Measurements from ENCODE around the gene MATN4.

Gene MATN4

DNA sequence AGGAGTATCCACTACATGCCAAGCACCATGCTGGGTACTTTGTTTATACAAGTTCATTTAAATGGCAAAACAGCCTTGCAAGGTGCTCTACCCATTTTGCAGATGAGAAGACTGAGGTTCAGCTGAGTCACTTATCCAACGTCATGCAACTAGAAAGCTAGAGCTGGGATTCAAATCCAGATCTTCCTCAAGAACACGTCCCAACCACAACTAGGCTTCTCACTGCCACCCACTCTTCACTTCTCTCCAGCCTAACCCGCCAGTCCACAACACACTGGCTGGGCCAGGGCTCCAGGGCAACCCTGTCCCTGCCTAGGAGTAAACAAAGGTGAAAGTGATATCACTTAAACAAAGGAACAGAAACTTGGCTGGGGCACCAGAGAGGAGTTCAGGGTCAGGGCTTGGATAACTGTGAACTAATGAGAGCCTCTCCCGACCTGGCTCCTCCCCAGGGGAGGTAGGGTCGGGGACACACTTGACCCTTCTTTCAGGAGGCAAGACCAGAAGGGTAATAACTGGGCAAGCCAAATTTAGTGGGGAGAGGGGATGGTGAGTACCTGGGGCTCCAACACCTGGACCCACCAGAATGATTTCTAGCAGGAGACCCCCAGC lies 32.2 kb upstream of the MATN4 start:
- peak overlapping the region; percentile 85 for H3K27ac ChIP-seq (ENCODE audit: low read length)
- H3K4me1 ChIP-seq (ENCODE audit: control insufficient read depth, insufficient read depth, low read length), result peaks cover 87% of the 10 kb centered on the region

DNA sequence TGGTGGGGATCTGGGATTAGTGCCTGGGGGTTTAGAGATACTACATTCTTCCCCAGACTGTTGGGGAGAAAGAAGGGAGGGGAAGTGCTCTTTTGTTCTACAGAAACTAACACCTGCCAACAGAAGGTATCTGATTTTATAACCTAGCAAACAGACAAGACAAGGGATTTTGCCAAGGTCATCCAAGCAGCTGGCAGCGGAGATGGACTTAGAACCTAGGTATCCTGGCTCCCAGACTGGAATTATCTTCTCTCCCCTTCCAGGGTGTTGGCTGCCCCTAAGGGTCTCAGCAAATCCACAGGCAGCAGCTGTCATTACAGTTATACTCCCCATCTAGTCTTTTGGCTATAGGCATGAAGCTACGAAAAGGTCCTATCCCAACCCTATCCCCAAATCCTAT lies 31.7 kb upstream of the MATN4 start:
- Histone ChIP-seq H3K4me1 (ENCODE audit: control insufficient read depth, insufficient read depth, low read length) (peaks cover 83% of the 10 kb centered on the region), H3K27ac (ENCODE audit: low read length) (peak overlapping the region; percentile 85), H3K4me3 (ENCODE audit: low read length in 2 of 2) (no peak overlapping the region), H3K9ac (ENCODE audit: low read length in 2 of 2) (peak overlapping the region in 1 of 2 donors; percentile 21), H3K9me3 (ENCODE audit: control insufficient read depth in 2 of 2, low read length in 2 of 2) (no peaks in the 10 kb centered on the region), H3K27me3 (ENCODE audit: control insufficient read depth in 1 of 2, insufficient read depth in 2 of 2, low read length in 2 of 2) (no peaks in the 10 kb centered on the region), H3K36me3 (ENCODE audit: control insufficient read depth in 2 of 2, insufficient read depth in 2 of 2, low read length in 2 of 2) (peaks cover 9 to 19% of the 10 kb centered on the region in 2 donors)

More for the DNA sequence above, 32.2 kb upstream of the MATN4 start:
- no peak overlapping the region for H3K4me3 ChIP-seq (ENCODE audit: low read length in 2 of 2)
- H3K27me3 ChIP-seq (ENCODE audit: control insufficient read depth in 1 of 2, insufficient read depth in 2 of 2, low read length in 2 of 2), result no peaks in the 10 kb centered on the region
- no peaks in the 10 kb centered on the region for H3K9me3 ChIP-seq (ENCODE audit: control insufficient read depth in 2 of 2, low read length in 2 of 2)
- peaks cover 7 to 15% of the 10 kb centered on the region in 2 donors for H3K36me3 ChIP-seq (ENCODE audit: control insufficient read depth in 2 of 2, insufficient read depth in 2 of 2, low read length in 2 of 2)
- H3K9ac ChIP-seq (ENCODE audit: low read length in 2 of 2), result peak overlapping the region in 1 of 2 donors; percentile 21

DNA sequence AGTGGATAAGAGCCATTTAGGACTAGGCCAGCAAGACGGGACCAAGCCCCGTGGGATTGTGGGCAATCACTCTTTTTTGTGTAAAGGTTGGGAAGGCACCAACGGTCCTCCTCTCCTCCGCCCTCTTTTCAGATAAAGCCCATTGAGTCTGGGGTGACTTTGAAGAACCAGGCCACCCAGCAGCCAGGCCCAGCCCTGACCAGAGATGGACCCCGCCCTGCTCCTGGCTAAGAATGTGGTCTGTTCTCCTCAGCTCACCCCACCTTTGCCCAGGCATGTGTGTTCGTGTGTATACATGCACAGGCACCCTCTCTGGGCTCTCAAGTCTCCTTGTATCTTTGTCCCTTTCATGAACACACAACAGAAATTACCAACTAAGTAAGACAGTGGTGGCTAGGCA lies 31.0 kb upstream of the MATN4 start:
- H3K4me1 ChIP-seq (ENCODE audit: control insufficient read depth, insufficient read depth, low read length), result peaks cover 75% of the 10 kb centered on the region
- peak overlapping the region in 1 of 2 donors; percentile 35 for H3K4me3 ChIP-seq (ENCODE audit: low read length in 2 of 2)
- peak overlapping the region in 1 of 2 donors; percentile 66 for H3K9ac ChIP-seq (ENCODE audit: low read length in 2 of 2)
- no peaks in the 10 kb centered on the region for H3K27me3 ChIP-seq (ENCODE audit: control insufficient read depth in 1 of 2, insufficient read depth in 2 of 2, low read length in 2 of 2)
- peak overlapping the region; percentile 85 for H3K27ac ChIP-seq (ENCODE audit: low read length)
- H3K36me3 ChIP-seq (ENCODE audit: control insufficient read depth in 2 of 2, insufficient read depth in 2 of 2, low read length in 2 of 2), result peaks cover 11 to 20% of the 10 kb centered on the region in 2 donors
- no peaks in the 10 kb centered on the region for H3K9me3 ChIP-seq (ENCODE audit: control insufficient read depth in 2 of 2, low read length in 2 of 2)

DNA sequence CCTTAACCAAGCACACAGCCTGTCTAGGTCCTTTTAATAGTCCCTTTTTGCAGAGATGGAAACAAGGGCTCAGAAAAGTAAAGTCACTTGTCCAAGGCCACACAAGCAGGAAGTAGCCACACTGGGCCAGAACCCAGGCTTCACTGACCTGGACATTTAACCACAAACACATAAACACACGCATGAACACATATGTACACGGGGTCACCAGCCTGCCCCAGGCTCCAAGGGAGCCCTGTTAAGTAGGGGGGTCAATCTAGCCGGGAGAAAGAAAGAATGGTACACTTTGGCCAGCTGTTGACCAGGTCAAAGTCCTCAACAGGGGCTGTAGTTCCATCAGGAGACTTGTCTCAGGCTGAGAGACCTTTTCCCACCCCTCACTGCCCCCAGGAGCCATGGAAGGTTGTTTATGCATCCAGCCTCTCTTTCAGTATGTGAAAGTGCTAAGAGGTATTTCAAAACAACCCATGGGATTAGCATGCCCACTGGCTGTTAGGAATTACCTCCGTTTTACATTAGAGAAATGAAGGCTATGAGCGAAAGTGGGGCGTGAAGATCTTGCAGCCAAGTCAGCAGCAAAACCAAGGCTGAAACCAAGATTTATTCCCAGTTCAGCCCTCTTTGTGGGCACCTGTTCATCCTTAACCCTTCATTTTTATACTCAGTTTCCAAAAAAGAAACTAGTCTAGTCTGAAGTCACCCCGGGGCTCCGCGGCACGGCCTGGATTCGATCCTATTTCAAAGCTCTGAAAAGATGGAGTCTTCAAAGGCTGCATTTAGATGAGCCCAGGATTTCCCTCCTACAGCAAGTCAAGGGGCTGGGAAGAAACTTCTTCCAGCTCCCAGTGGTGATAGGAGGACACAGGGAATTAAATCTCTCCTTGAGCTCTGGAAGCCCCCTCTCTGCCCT lies 30.3 kb upstream of the MATN4 start:
- peak overlapping the region; percentile 66 for H3K9ac ChIP-seq (ENCODE audit: low read length in 2 of 2)

DNA sequence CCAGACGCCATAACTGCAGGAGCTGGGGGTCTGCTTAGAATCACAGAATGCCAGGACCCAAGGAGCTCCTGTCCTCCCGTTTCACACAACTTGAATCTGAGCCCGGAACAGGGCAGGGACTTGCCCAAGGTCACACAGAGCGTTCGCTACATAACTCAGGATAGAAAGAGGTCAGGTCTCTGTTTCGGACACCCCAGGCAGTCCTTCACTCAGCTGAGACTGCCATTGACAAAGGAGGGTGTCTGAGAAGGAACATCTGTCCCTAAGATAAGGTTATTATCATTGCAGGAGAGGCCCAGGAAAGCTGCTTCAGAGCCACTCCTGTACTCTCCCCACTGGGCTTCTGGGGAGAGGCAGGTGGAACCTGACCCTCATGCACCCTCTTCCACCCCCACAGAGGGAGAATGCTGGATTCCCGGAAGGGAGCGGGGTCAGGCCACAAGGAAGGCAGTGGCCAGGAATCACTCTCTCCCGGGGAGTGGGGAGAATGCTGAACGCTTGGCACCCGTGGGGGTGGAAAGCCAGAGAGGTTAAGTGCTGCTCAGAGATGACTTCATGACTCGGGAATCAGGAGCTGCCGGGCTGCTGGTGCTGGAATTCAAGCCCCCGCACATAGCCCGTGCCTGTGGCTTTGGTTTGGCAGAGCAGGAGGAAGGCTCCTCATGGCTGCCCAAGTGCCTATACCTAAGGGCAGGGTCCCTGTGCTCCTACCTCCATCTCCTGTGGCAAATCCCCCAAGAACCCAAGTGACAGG lies 29.4 kb upstream of the MATN4 start:
- H3K9ac ChIP-seq (ENCODE audit: low read length in 2 of 2), result peak overlapping the region; percentile 66 to 72

More for the DNA sequence above, 30.3 kb upstream of the MATN4 start:
- H3K4me3 ChIP-seq (ENCODE audit: low read length in 2 of 2), result peak overlapping the region; percentile 9 to 35
- H3K27ac ChIP-seq (ENCODE audit: low read length), result peak overlapping the region; percentile 85
- H3K36me3 ChIP-seq (ENCODE audit: control insufficient read depth in 2 of 2, insufficient read depth in 2 of 2, low read length in 2 of 2), result peaks cover 11 to 20% of the 10 kb centered on the region in 2 donors
- peaks cover 68% of the 10 kb centered on the region for H3K4me1 ChIP-seq (ENCODE audit: control insufficient read depth, insufficient read depth, low read length)
- no peaks in the 10 kb centered on the region for H3K9me3 ChIP-seq (ENCODE audit: control insufficient read depth in 2 of 2, low read length in 2 of 2)
- H3K27me3 ChIP-seq (ENCODE audit: control insufficient read depth in 1 of 2, insufficient read depth in 2 of 2, low read length in 2 of 2), result no peaks in the 10 kb centered on the region

DNA sequence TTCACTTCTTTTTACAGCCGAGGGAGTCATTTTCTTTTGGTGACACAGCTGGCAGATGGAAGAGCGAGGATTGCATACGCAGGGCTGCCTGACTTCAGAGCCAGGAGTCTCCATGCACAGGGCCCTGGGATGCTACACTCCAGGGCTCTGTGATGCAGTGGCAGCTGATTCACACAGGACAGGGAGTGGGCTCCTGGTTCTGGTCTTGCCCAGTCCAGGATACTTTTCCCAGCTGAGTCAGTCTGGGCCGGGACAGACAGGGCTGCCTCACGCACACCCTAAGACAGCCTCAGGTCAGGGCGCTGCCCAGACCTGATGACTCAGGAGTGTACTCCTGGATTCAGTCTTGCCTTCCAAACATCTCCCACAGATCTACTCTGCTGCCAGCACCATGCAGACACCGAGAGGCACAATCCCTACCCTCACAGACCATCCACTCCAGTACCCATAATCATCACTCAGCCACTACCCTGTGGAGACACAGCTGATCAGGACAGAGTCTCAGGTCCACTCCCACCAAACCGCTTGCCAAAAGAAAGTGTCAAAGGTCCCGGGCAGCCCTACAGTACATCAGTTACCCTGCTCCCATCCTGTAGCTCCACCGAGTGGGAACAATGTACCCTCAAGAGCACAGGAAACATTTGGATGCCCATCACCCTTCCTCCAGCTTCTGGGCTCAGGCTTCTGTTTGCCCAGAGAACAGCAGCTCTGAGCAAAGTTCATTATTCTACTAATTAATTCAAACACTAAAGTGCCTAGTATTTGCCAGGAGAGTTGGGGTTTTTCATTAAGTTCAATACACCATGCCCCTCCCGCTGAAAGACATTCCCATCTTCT lies 28.6 kb upstream of the MATN4 start:
- no peaks in the 10 kb centered on the region for H3K27me3 ChIP-seq (ENCODE audit: control insufficient read depth in 1 of 2, insufficient read depth in 2 of 2, low read length in 2 of 2)
- no peaks in the 10 kb centered on the region for H3K9me3 ChIP-seq (ENCODE audit: control insufficient read depth in 2 of 2, low read length in 2 of 2)
- H3K4me1 ChIP-seq (ENCODE audit: control insufficient read depth, insufficient read depth, low read length), result peaks cover 52% of the 10 kb centered on the region
- H3K9ac ChIP-seq (ENCODE audit: low read length in 2 of 2), result peak overlapping the region; percentile 66 to 72
- peak overlapping the region; percentile 85 for H3K27ac ChIP-seq (ENCODE audit: low read length)
- H3K4me3 ChIP-seq (ENCODE audit: low read length in 2 of 2), result peak overlapping the region; percentile 27 to 35
- peaks cover 15 to 28% of the 10 kb centered on the region in 2 donors for H3K36me3 ChIP-seq (ENCODE audit: control insufficient read depth in 2 of 2, insufficient read depth in 2 of 2, low read length in 2 of 2)

More for the DNA sequence above, 29.4 kb upstream of the MATN4 start:
- peaks cover 60% of the 10 kb centered on the region for H3K4me1 ChIP-seq (ENCODE audit: control insufficient read depth, insufficient read depth, low read length)
- H3K27me3 ChIP-seq (ENCODE audit: control insufficient read depth in 1 of 2, insufficient read depth in 2 of 2, low read length in 2 of 2), result no peaks in the 10 kb centered on the region
- H3K9me3 ChIP-seq (ENCODE audit: control insufficient read depth in 2 of 2, low read length in 2 of 2), result no peaks in the 10 kb centered on the region
- H3K36me3 ChIP-seq (ENCODE audit: control insufficient read depth in 2 of 2, insufficient read depth in 2 of 2, low read length in 2 of 2), result peaks cover 15 to 25% of the 10 kb centered on the region in 2 donors
- H3K4me3 ChIP-seq (ENCODE audit: low read length in 2 of 2), result peak overlapping the region; percentile 27 to 35
- H3K27ac ChIP-seq (ENCODE audit: low read length), result peak overlapping the region; percentile 85

DNA sequence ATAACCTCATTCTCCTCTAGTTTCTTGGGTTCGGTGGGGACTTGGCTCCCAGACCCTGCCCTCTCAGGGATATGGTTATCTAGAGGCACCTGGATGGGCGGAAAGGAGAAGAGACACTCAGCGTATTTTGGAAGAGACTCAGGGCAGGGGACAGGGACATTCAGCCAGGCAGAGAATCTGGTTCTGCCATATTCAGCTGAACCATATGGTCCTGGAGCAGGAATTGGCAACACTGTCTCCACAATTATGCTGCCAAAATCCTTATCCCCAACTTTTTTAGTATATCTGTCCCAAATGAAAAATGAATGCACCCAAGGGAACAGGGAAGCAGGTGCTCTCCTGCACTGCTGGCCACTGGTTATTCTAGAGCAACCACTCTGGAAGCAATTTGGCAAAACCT lies 22.4 kb upstream of the MATN4 start:
- Histone ChIP-seq H3K4me1 (ENCODE audit: control insufficient read depth, insufficient read depth, low read length) (no peaks in the 10 kb centered on the region), H3K9ac (ENCODE audit: low read length in 2 of 2) (no peak overlapping the region), H3K4me3 (ENCODE audit: low read length in 2 of 2) (no peak overlapping the region), H3K9me3 (ENCODE audit: control insufficient read depth in 2 of 2, low read length in 2 of 2) (no peaks in the 10 kb centered on the region), H3K27ac (ENCODE audit: low read length) (no peak overlapping the region), H3K36me3 (ENCODE audit: control insufficient read depth in 2 of 2, insufficient read depth in 2 of 2, low read length in 2 of 2) (peaks cover 60% of the 10 kb centered on the region in 2 donors), H3K27me3 (ENCODE audit: control insufficient read depth in 1 of 2, insufficient read depth in 2 of 2, low read length in 2 of 2) (no peaks in the 10 kb centered on the region)

DNA sequence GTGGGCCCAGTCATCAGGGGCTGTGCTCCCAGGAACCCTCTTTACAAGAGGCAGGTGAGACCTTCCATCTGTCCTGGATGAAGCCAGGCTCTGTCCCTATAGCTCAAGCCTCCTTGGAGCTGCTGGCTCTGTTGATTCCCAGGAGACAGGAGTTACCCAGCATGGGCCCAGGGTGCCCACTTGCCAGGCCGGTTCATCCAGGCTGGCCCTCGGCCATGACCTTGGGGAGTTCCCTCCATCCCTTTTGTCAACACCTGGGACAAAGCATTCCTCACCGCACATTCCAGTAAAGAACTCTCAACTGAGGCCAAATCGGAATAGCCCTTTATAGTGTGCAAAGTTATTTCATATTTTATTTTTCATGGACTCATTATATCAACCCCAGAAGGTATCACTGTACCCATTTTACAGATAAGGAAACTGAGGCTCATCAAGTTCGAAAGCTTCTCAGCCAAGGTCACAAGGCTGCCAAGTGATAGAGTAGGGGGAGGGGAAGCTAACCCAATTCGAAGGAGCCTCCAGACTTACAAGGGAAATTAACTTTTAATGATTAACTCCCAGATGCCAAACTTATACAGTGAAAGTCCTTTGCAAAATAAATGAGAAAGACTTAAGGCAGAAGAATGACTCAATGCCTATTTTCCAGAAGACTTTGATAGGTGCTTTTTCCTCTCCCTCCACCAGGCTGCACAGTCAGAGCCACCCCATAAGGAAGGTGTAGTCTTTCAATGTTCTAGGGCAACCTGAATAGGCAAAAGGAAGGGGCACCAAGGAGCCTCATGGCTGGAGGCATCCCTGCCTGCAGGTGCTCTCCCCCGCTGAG lies 21.6 kb upstream of the MATN4 start:
- Histone ChIP-seq H3K9me3 (ENCODE audit: control insufficient read depth in 2 of 2, low read length in 2 of 2) (no peaks in the 10 kb centered on the region), H3K4me1 (ENCODE audit: control insufficient read depth, insufficient read depth, low read length) (no peaks in the 10 kb centered on the region), H3K9ac (ENCODE audit: low read length in 2 of 2) (no peak overlapping the region), H3K4me3 (ENCODE audit: low read length in 2 of 2) (no peak overlapping the region), H3K27me3 (ENCODE audit: control insufficient read depth in 1 of 2, insufficient read depth in 2 of 2, low read length in 2 of 2) (no peaks in the 10 kb centered on the region), H3K36me3 (ENCODE audit: control insufficient read depth in 2 of 2, insufficient read depth in 2 of 2, low read length in 2 of 2) (peaks cover 54 to 58% of the 10 kb centered on the region in 2 donors), H3K27ac (ENCODE audit: low read length) (no peak overlapping the region)

DNA sequence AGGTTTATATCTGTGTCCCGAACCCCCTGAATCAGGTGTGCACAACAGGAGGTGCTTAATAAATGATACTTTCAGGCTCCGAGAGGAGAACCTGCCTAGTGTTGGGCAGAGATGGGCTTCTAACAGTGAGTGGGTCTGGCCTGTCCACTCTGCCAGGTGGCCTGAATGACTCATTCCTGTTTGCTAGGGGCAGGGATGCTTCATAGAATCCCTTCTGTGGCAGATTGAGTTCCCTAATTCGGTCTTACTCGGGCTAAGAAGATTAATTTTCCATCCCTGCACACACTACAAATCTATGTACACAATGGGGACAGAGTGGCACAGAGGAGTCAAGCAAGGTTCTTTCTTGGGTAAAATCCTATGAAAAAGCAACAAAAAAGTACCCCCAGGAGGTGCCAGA lies 20.4 kb upstream of the MATN4 start:
- H3K27me3 ChIP-seq (ENCODE audit: control insufficient read depth in 1 of 2, insufficient read depth in 2 of 2, low read length in 2 of 2), result no peaks in the 10 kb centered on the region
- H3K9ac ChIP-seq (ENCODE audit: low read length in 2 of 2), result no peak overlapping the region
- H3K4me1 ChIP-seq (ENCODE audit: control insufficient read depth, insufficient read depth, low read length), result no peaks in the 10 kb centered on the region
- H3K27ac ChIP-seq (ENCODE audit: low read length), result no peak overlapping the region
- H3K36me3 ChIP-seq (ENCODE audit: control insufficient read depth in 2 of 2, insufficient read depth in 2 of 2, low read length in 2 of 2), result peaks cover 53 to 56% of the 10 kb centered on the region in 2 donors
- no peaks in the 10 kb centered on the region for H3K9me3 ChIP-seq (ENCODE audit: control insufficient read depth in 2 of 2, low read length in 2 of 2)
- no peak overlapping the region for H3K4me3 ChIP-seq (ENCODE audit: low read length in 2 of 2)
